ENCODE measurements around the gene KBTBD3.
"Not testable (repeated sequence)": the region's sequence is repeated elsewhere in the genome, so short reads cannot be mapped to it uniquely, and the experiment has no call there.

KBTBD3 gene

GRCh38 chr11:106061249-106061784, 15.8 kb downstream of the KBTBD3 start:
- DNase-seq (ENCODE audit: low spot score): no peak

GRCh38 chr11:106059617-106060016, 17.5 kb downstream of the KBTBD3 start:
- no peak for DNase-seq (ENCODE audit: low spot score)

GRCh38 chr11:106058377-106058776, 18.8 kb downstream of the KBTBD3 start:
- DNase-seq (ENCODE audit: low spot score): not testable (repeated sequence)

GRCh38 chr11:106051103-106051502, 26.0 kb downstream of the KBTBD3 start:
- no peak for DNase-seq (ENCODE audit: low spot score)

- DNase-seq (ENCODE audit: low spot score): no peak
Measured at GRCh38 chr11:106049727-106050476, 27.2 kb downstream of the KBTBD3 start.

GRCh38 chr11:106047631-106048030, 29.5 kb downstream of the KBTBD3 start:
- no peak for DNase-seq (ENCODE audit: low spot score)

GRCh38 chr11:106043540-106043939, 33.6 kb downstream of the KBTBD3 start:
- no peak for DNase-seq (ENCODE audit: low spot score)

- DNase-seq (ENCODE audit: low spot score): no peak
Measured at GRCh38 chr11:106032861-106033260, 44.3 kb downstream of the KBTBD3 start.

- no peak for DNase-seq (ENCODE audit: low spot score)
Measured at GRCh38 chr11:106031936-106032335, 45.2 kb downstream of the KBTBD3 start.

- DNase-seq (ENCODE audit: low spot score): no peak
Measured at GRCh38 chr11:106031202-106031810, 45.8 kb downstream of the KBTBD3 start.

- no peak for DNase-seq (ENCODE audit: low spot score)
Measured at GRCh38 chr11:106030609-106031008, 46.5 kb downstream of the KBTBD3 start.

GRCh38 chr11:106022795-106023275, 54.3 kb downstream of the KBTBD3 start:
- no peak for DNase-seq (ENCODE audit: low spot score)

- DNase-seq (ENCODE audit: low spot score): peak; percentile 98
Measured at GRCh38 chr11:106021967-106022794, 55.0 kb downstream of the KBTBD3 start, which contains the start of gene MSANTD4. MSANTD4 (minus strand) TSS chr11:106022240; CDS start chr11:106010917, 11,323 bp downstream.

- DNase-seq (ENCODE audit: low spot score): peak; percentile 24
Measured at GRCh38 chr11:106021181-106021966, 55.8 kb downstream of the KBTBD3 start.

GRCh38 chr11:106017093-106017492, 60.1 kb downstream of the KBTBD3 start:
- no peak for DNase-seq (ENCODE audit: low spot score)

- DNase-seq (ENCODE audit: low spot score): no peak
Measured at GRCh38 chr11:106015066-106015465, 62.1 kb downstream of the KBTBD3 start.

GRCh38 chr11:106014620-106015019, 62.5 kb downstream of the KBTBD3 start:
- DNase-seq (ENCODE audit: low spot score): no peak

GRCh38 chr11:106014035-106014434, 63.1 kb downstream of the KBTBD3 start:
- no peak for DNase-seq (ENCODE audit: low spot score)

GRCh38 chr11:106012744-106013143, 64.4 kb downstream of the KBTBD3 start:
- peak; percentile 9 for DNase-seq (ENCODE audit: low spot score)

GRCh38 chr11:106011481-106011880, 65.7 kb downstream of the KBTBD3 start:
- DNase-seq (ENCODE audit: low spot score): no peak

GRCh38 chr11:106003094-106003493, 74.1 kb downstream of the KBTBD3 start:
- not testable (repeated sequence) for DNase-seq (ENCODE audit: low spot score)
